T1000 (cell line): ENCODE data around the gene DOC2A.
"Not testable (repeated sequence)": the region's sequence is repeated elsewhere in the genome, so short reads cannot be mapped to it uniquely, and the experiment has no call there.

Source experiments
- DNase-seq: peaks from one replicate; lab custom pipeline; 2025; ENCODE audit warnings: mixed read lengths; lab: John Stamatoyannopoulos, UW

Gene DOC2A

GRCh38 chr16:29972992-29973383 is 37.8 kb downstream of the DOC2A start:
- DNase-seq, result no peak

GRCh38 chr16:29972500-29972899 is 38.3 kb downstream of the DOC2A start:
- no peak for DNase-seq

GRCh38 chr16:29971304-29971703 is 39.5 kb downstream of the DOC2A start:
- DNase-seq, result no peak

GRCh38 chr16:29968205-29968604 is 42.6 kb downstream of the DOC2A start:
- DNase-seq, result no peak

- no peak for DNase-seq
Observed at GRCh38 chr16:29963021-29963743, 47.6 kb downstream of the DOC2A start.

GRCh38 chr16:29962344-29962994 is 48.4 kb downstream of the DOC2A start:
- no peak for DNase-seq

GRCh38 chr16:29961479-29962343 is 49.1 kb downstream of the DOC2A start, which contains the start of gene TMEM219:
Gene TMEM219, plus strand, starts transcription at chr16:29962079. Its CDS starts 1,065 bp downstream, at chr16:29963144.
- peak; percentile 91 for DNase-seq

- DNase-seq, result no peak
Observed at GRCh38 chr16:29961127-29961478, 49.7 kb downstream of the DOC2A start.

- DNase-seq, result not testable (repeated sequence)
Observed at GRCh38 chr16:29959821-29960220, 51.0 kb downstream of the DOC2A start.

GRCh38 chr16:29959293-29959692 is 51.5 kb downstream of the DOC2A start:
- no peak for DNase-seq

- no peak for DNase-seq
Observed at GRCh38 chr16:29958756-29959155, 52.1 kb downstream of the DOC2A start.
